ENCODE results near the gene SH3BP4.

SH3BP4 gene

GRCh38 chr2:234932591-234933168, 19.1 kb upstream of the SH3BP4 start:
- Mint-ChIP-seq H3K9me3 (no peaks in the 10 kb centered on the region), H3K27ac (no peak overlapping the region), H3K36me3 (no peaks in the 10 kb centered on the region), H3K4me3 (no peak overlapping the region), H3K4me1 (no peaks in the 10 kb centered on the region)
- DNase-seq (ENCODE audit: low spot score in 2 of 2): peak in 1 of 2 donors; percentile 6
- no peak for ATAC-seq

DNA sequence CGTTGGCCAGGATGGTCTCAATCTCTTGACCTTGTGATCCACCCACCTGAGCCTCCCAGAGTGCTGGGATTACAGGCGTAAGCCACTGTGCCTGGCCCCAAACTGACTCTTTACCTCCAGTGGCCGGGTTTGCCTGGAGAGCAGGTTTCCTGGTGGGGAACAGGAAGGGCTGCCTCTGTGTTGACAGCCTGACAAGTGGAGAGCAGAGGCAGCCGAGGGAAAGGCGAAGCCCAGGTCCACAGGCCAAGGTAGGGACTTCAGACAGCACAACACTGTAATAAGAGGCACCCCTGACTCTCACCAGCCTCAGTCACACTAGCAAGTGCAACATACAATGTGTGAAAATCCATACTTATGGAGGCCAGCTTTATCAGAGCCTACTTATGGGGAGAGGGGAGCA, 16.5 kb upstream of the SH3BP4 start:
- Mint-ChIP-seq H3K9me3 (no peaks in the 10 kb centered on the region), H3K36me3 (no peaks in the 10 kb centered on the region), H3K4me1 (no peaks in the 10 kb centered on the region), H3K27ac (no peak overlapping the region), H3K4me3 (no peak overlapping the region)
- no peak for ATAC-seq
- no peak for DNase-seq (ENCODE audit: low spot score in 2 of 2)

GRCh38 chr2:234939576-234939975, 12.2 kb upstream of the SH3BP4 start:
- Mint-ChIP-seq H3K4me3 (no peak overlapping the region), H3K4me1 (no peaks in the 10 kb centered on the region), H3K9me3 (peaks cover 5% of the 10 kb centered on the region), H3K27ac (no peak overlapping the region), H3K36me3 (no peaks in the 10 kb centered on the region)
- DNase-seq (ENCODE audit: low spot score in 2 of 2) (no peak), ATAC-seq (no peak)

- H3K9me3 Mint-ChIP-seq: peaks cover 5% of the 10 kb centered on the region
- no peaks in the 10 kb centered on the region for H3K36me3 Mint-ChIP-seq
- no peaks in the 10 kb centered on the region for H3K4me1 Mint-ChIP-seq
- ATAC-seq (no peak), DNase-seq (ENCODE audit: low spot score in 2 of 2) (no peak)
- H3K27ac Mint-ChIP-seq: no peak overlapping the region
- H3K4me3 Mint-ChIP-seq: no peak overlapping the region
These were observed 11.8 kb upstream of the SH3BP4 start for GRCh38 chr2:234939996-234940395.

- H3K4me3 Mint-ChIP-seq: no peak overlapping the region
- H3K27ac Mint-ChIP-seq: no peak overlapping the region
- no peaks in the 10 kb centered on the region for H3K36me3 Mint-ChIP-seq
- no peaks in the 10 kb centered on the region for H3K4me1 Mint-ChIP-seq
- no peak for DNase-seq (ENCODE audit: low spot score in 2 of 2)
- H3K9me3 Mint-ChIP-seq: peaks cover 5% of the 10 kb centered on the region
- ATAC-seq: peak; percentile 31
These were observed 11.3 kb upstream of the SH3BP4 start for GRCh38 chr2:234940527-234940926.

DNA sequence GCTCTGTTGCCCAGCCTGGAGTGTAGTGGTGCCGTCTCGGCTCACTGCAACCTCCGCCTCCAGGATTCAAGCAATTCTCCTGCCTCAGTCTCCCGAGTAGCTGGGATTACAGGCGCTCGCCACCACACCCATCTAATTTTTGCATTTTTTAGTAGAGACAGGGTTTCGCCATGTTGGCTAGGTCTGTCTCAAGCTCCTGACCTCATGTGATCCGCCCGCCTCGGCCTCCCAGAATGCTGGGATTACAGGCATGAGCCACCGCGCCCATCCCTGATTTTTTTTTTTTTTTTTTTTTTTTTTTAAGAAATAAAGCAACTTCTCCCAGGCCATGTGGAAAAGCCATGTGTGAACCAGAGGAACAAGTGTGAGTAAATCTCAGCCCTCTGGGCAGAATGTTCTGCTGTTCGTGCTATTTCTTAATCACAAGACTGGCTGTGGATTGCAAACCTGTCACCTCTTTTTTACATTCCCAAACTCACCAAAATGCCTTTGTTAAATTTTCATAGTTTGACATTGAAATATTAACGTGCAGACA, 6.4 kb upstream of the SH3BP4 start:
- Mint-ChIP-seq H3K4me3 (no peak overlapping the region), H3K36me3 (no peaks in the 10 kb centered on the region), H3K9me3 (peaks cover 5% of the 10 kb centered on the region), H3K27ac (no peak overlapping the region), H3K4me1 (no peaks in the 10 kb centered on the region)
- ATAC-seq (no peak), DNase-seq (ENCODE audit: low spot score in 2 of 2) (no peak)

- no peak for DNase-seq (ENCODE audit: low spot score in 2 of 2)
- ATAC-seq: no peak
- peaks cover 5% of the 10 kb centered on the region for H3K9me3 Mint-ChIP-seq
These were observed 4.3 kb upstream of the SH3BP4 start for GRCh38 chr2:234947556-234947955.

DNA sequence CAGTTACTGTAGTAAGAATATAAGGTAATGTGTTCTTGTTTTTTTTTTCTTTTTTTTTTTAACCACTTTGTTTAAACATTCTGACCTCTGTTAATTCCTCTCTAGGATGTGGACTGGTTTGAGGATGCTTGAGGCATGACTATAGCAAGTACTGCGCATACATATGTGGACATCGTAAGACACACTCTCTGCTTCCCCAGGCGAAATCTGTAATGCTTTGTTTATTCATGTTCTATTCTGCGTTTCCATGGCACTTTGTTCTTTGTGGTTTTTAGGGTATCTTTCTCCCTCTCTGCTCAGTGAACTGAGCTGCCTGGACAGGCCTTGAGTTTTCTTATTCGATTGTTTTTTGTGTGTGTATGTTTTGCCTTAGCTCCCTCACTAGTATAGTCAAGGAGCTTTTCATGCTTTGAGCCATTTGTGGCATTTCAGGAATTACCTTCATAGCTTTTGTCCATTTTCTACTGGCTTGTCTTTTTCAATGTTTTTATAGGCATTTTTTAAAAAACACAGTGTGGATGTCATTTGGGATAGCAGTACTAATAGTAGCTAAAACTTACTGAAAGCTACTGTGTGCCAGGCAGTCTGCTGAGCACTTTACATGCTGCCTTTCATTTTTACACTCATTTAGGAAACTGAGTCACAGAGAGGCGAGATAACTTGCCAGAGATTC, 1.9 kb upstream of the SH3BP4 start:
- Mint-ChIP-seq H3K36me3 (no peaks in the 10 kb centered on the region), H3K4me1 (no peaks in the 10 kb centered on the region), H3K4me3 (no peak overlapping the region), H3K9me3 (no peaks in the 10 kb centered on the region), H3K27ac (no peak overlapping the region)
- ATAC-seq (no peak), DNase-seq (ENCODE audit: low spot score in 2 of 2) (no peak)

More at GRCh38 chr2:234947556-234947955, 4.3 kb upstream of the SH3BP4 start:
- Mint-ChIP-seq H3K36me3 (no peaks in the 10 kb centered on the region), H3K4me3 (no peak overlapping the region), H3K4me1 (no peaks in the 10 kb centered on the region), H3K27ac (no peak overlapping the region)

DNA sequence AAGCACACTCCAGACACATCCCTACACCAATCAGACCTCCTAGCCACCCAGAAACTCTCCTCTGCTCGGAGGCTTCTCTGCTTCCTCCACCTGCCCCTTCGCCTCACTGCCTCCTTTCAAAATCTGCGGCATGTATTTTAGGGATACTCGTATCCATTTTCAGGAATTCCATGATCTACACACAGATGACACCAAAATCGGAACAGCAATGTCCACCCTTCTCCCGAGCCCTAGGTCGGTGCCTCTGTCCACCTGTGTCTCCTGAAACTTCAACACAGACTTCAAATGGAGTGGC, 1.4 kb upstream of the SH3BP4 start:
- DNase-seq (ENCODE audit: low spot score in 2 of 2) (no peak), ATAC-seq (no peak)
- no peak overlapping the region for H3K27ac Mint-ChIP-seq
- H3K9me3 Mint-ChIP-seq: no peaks in the 10 kb centered on the region
- H3K4me3 Mint-ChIP-seq: peak overlapping the region; percentile 49
- H3K36me3 Mint-ChIP-seq: no peaks in the 10 kb centered on the region
- H3K4me1 Mint-ChIP-seq: no peaks in the 10 kb centered on the region

- DNase-seq (ENCODE audit: low spot score in 2 of 2) (no peak), ATAC-seq (no peak)
- Mint-ChIP-seq H3K36me3 (no peaks in the 10 kb centered on the region), H3K27ac (no peak overlapping the region), H3K4me1 (no peaks in the 10 kb centered on the region), H3K4me3 (peak overlapping the region; percentile 49), H3K9me3 (no peaks in the 10 kb centered on the region)
These were observed 820 bp upstream of the SH3BP4 start for GRCh38 chr2:234950730-234951663.

- Mint-ChIP-seq H3K36me3 (no peaks in the 10 kb centered on the region), H3K4me1 (no peaks in the 10 kb centered on the region), H3K4me3 (peak overlapping the region; percentile 22), H3K9me3 (no peaks in the 10 kb centered on the region), H3K27ac (no peak overlapping the region)
- no peak for DNase-seq (ENCODE audit: low spot score in 2 of 2)
- no peak for ATAC-seq
These were observed 676 bp downstream of the SH3BP4 start for GRCh38 chr2:234952270-234953115.

DNA sequence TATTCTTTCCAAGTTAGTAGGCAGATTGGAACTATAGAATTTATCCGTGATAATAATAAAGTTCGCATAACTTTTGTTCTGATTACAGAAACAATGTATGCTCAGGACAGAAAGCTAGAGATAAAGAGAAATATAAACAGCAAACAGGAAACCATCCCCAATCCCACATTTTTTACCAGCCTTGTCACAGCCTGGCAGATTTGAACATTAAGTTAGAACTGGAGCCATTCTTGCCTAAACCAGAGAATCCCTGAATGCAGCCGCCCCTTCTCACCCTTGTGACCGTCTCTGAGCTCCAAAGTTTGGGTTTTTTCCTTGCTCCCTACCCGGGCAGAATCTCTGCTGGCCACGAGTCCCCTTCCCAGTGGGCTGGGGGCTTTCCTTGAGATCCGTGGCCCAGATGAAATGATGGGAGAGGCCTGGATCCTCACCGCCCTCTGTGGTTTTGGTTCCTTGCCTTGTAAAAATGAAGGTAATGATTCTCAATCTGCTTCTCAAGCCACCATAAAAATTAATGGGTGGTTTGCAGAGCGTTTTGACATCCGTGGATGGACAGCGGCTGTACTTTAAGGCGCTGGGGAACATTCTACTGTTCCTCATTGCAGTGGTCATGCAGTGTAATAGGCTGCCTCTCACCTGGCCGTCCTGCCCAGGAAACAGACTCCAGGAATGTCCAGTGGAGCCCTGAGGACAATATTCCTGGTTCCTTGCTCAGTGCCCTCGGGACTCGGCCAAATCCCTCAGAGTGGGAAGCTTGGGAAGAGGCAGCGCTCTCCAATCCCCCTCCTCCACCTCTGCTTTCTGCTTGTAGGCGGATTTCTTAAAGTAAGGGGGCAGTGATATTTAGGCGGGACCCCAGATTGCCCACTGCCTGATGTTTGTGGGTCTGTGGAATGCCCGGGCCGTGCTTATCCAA, 1.6 kb downstream of the SH3BP4 start:
- ATAC-seq: no peak
- Mint-ChIP-seq H3K4me3 (peak overlapping the region; percentile 22), H3K27ac (no peak overlapping the region), H3K4me1 (no peaks in the 10 kb centered on the region), H3K36me3 (no peaks in the 10 kb centered on the region), H3K9me3 (no peaks in the 10 kb centered on the region)
- DNase-seq (ENCODE audit: low spot score in 2 of 2): no peak

- H3K4me1 Mint-ChIP-seq: no peaks in the 10 kb centered on the region
- H3K36me3 Mint-ChIP-seq: no peaks in the 10 kb centered on the region
- no peak overlapping the region for H3K27ac Mint-ChIP-seq
- no peak overlapping the region for H3K4me3 Mint-ChIP-seq
- no peak for ATAC-seq
- DNase-seq (ENCODE audit: low spot score in 2 of 2): no peak
- H3K9me3 Mint-ChIP-seq: no peaks in the 10 kb centered on the region
These were observed 2.8 kb downstream of the SH3BP4 start for GRCh38 chr2:234954551-234954992.

DNA sequence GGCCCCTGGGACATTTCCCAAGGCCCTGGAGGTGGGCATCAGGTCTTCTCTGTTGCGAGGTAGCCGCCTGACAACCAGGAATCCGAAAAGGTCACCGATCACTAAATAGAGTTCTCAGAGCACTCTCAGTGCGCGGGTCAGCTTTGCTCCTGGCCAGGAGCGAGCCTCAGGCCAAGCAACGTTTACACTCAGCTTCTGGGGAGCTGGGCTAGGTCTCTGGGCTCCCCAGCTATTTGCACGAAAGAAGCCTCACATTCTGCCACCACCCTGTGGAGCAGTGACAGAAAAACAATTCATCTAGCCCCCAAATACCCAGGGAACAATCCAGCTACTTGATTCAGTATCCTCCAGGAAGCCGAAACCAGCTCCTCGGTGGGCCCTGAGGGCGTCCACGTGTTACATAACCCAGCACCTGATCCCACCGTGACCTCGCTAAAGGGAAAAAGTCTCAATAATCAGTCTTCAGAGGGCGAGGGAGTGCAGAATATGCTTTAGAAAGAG, 3.3 kb downstream of the SH3BP4 start:
- H3K9me3 Mint-ChIP-seq: no peaks in the 10 kb centered on the region
- ATAC-seq: no peak
- no peak for DNase-seq (ENCODE audit: low spot score in 2 of 2)
- no peaks in the 10 kb centered on the region for H3K4me1 Mint-ChIP-seq
- H3K4me3 Mint-ChIP-seq: no peak overlapping the region
- no peak overlapping the region for H3K27ac Mint-ChIP-seq
- H3K36me3 Mint-ChIP-seq: no peaks in the 10 kb centered on the region
